GM12872 (cell line): ENCODE results near the gene MZB1.

Experiments
- CTCF ChIP-seq: IDR thresholded peaks from 3 replicates; pipeline ENCODE4 v1.5.1; 2011; ENCODE audit warnings: low read depth, mild to moderate bottlenecking, low read length, moderate library complexity; ENCODE audit not compliant: insufficient read depth

Gene MZB1

GRCh38 chr5:139415869-139416268, 26.2 kb upstream of the MZB1 start:
- TF ChIP-seq CTCF, result no peak

GRCh38 chr5:139415221-139415861, 25.6 kb upstream of the MZB1 start:
- TF ChIP-seq CTCF, result no peak

DNA sequence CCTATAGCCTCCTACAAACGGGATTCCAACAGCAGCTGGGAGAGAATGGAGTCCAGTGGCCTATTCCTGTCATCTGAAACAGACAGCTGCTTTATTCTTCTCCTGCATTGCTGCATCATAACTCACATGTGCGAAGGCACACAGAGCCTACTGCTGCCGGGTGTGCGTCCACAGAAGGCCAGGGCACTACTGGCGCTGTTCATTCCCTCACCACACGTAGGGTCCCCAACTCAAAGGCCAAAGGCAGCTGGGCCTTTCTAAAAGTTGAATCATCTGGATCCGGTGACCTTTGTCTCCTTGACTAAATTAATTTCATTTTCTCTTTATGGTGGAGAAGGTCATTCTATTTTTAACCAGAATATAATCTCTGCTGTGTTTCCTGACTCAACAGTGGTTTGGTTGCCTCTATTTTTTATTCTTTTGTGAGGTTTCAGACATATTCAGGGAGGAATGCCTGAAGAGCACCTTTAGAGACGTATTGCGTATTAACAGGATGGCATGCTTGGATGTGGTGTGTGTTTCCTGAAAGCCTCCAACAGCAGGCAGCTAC, 24.9 kb upstream of the MZB1 start:
- no peak for TF ChIP-seq CTCF

- TF ChIP-seq CTCF, result no peak
These were observed 24.2 kb upstream of the MZB1 start for GRCh38 chr5:139413963-139414362.

- TF ChIP-seq CTCF, result no peak
These were observed 23.4 kb upstream of the MZB1 start for GRCh38 chr5:139413153-139413552.

- no peak for TF ChIP-seq CTCF
These were observed 21.5 kb upstream of the MZB1 start for GRCh38 chr5:139410993-139411828.

DNA sequence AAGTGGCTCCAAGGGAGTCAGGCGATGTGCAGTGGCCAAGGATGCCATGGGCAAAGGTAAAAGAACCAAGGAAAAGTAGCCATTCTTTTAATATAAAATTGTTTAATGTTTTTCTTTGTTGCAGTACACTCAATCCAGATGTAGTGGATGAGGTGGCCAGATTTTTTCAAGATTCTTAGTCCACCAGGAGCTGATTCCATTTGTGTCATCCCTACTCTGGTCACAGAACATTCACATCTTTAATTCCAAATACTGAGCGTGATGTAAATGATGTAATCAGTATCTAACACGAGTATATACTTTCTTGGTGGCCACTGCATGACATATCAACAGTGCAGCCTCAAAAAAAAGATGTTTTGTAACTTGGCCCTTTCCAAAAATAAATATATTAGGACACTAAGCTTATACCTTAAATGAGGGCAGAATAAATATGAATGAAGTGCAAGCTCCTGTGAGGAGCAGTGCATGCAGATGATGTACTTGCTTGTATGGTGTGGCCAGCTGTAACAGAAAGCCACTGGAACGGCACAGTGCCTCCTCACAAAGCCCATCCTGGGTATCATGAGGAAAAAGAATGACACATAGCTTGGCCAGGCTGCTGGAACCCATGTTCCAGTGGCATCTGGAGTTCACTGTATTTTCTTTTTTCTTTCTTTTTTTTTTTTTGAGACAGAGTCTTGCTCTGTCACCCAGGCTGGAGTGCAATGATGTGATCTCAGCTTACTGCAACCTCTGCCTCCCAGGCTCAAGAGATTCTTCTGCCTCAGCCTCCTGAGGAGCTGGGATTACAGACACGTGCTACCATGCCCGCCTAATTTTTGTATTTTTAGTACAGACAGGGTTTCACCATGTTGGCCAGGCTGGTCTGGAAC, 20.6 kb upstream of the MZB1 start:
- TF ChIP-seq CTCF, result no peak
